PC-3 (cell line): ENCODE results near the gene HPSE2. TPM values are rescaled to one million over a fixed set of nuclear protein-coding genes. Genes with fewer than 3 reads are reported as not detected.

Source experiments
- ATAC-seq: fragments of 200-7000 bp; cut with Tn5 transposase; 2 replicates; pipeline ENCODE4 v1.9.1; 2020; ENCODE audit warnings: mild to moderate bottlenecking, moderate library complexity
- BruUV-seq: library from RNA; stranded (reverse); fragments of 400-500 nt; replicated peaks from 2 replicates; lab custom pipeline; 2021; lab: Mats Ljungman, UMichigan
- CTCF ChIA-PET: fragments of 300-600 bp; sonication (Branson Sonifier 250); formaldehyde crosslinking; loops from one replicate; lab custom pipeline; 2022; ENCODE audit warnings: antibody characterized with exemption; lab: Charles Lee
- POLR2A ChIA-PET: fragments of 300-600 bp; sonication (Branson Sonifier 250); formaldehyde crosslinking; loops from one replicate; lab custom pipeline; 2022; ENCODE audit warnings: antibody characterized with exemption; ENCODE audit not compliant: unreplicated experiment; lab: Charles Lee
- DNase-seq: peaks from one replicate; pipeline ENCODE4 v3.0.0-alpha.2; 2015
- H2AFZ ChIP-seq: fragments of 300-600 bp; sonication (generic); 2 replicates; pipeline ENCODE4 v1.6.0; 2016; ENCODE audit warnings: antibody characterized with exemption, low read length
- H3F3A ChIP-seq: fragments of 300-600 bp; sonication (generic); one replicate; pipeline ENCODE4 v1.6.0; 2017; ENCODE audit warnings: antibody characterized with exemption, low read length, control low read depth, mild to moderate bottlenecking; ENCODE audit not compliant: unreplicated experiment
- H3K27ac ChIP-seq: fragments of 300-600 bp; sonication (generic); 2 replicates; pipeline ENCODE4 v1.5.1; 2016; ENCODE audit warnings: mild to moderate bottlenecking, low read length
- H3K27me3 ChIP-seq: fragments of 300-600 bp; sonication (generic); 2 replicates; pipeline ENCODE4 v1.6.1; 2016; ENCODE audit warnings: low read length, mixed read lengths
- H3K36me3 ChIP-seq: fragments of 300-600 bp; sonication (generic); 2 replicates; pipeline ENCODE4 v1.6.1; 2016; ENCODE audit warnings: low read depth, mixed run types, low read length, mixed read lengths
- H3K4me1 ChIP-seq: fragments of 300-600 bp; sonication (generic); 2 replicates; pipeline ENCODE4 v1.5.1; 2016; ENCODE audit warnings: low read length; ENCODE audit not compliant: insufficient read depth
- H3K4me2 ChIP-seq: fragments of 300-600 bp; sonication (generic); 2 replicates; pipeline ENCODE4 v1.6.0; 2016; ENCODE audit warnings: low read length
- H3K4me3 ChIP-seq: fragments of 300-600 bp; sonication (generic); 2 replicates; pipeline ENCODE4 v1.5.1; 2016; ENCODE audit warnings: mild to moderate bottlenecking, low read length, mixed read lengths
- H3K79me2 ChIP-seq: fragments of 300-600 bp; sonication (generic); 2 replicates; pipeline ENCODE4 v1.6.1; 2017; ENCODE audit warnings: low read length, mixed read lengths
- H3K9ac ChIP-seq: fragments of 300-600 bp; sonication (generic); 2 replicates; pipeline ENCODE4 v1.6.0; 2016; ENCODE audit warnings: mild to moderate bottlenecking, low read length
- H3K9me2 ChIP-seq: fragments of 300-600 bp; sonication (generic); replicated peaks from 2 replicates; pipeline ENCODE4 v1.6.1; 2016; ENCODE audit warnings: mixed run types, low read length, mixed read lengths
- H3K9me3 ChIP-seq: fragments of 300-600 bp; sonication (generic); 2 replicates; pipeline ENCODE4 v1.6.1; 2016; ENCODE audit warnings: low read length, mixed read lengths
- H4K20me1 ChIP-seq: fragments of 300-600 bp; sonication (generic); 2 replicates; pipeline ENCODE4 v1.6.1; 2016; ENCODE audit warnings: low read length, mixed read lengths
- CTCF ChIP-seq: fragments of 300-600 bp; sonication (generic); conservative IDR thresholded peaks from 2 replicates; pipeline ENCODE4 v1.5.1; 2017; ENCODE audit warnings: antibody characterized with exemption, low read depth, mild to moderate bottlenecking, low read length
- EZH2 ChIP-seq: fragments of 300-600 bp; sonication (generic); IDR thresholded peaks from one replicate; pipeline ENCODE4 v1.6.1; 2017; ENCODE audit warnings: antibody characterized with exemption, mild to moderate bottlenecking, low read length; ENCODE audit not compliant: unreplicated experiment
- EZH2phosphoT487 ChIP-seq: fragments of 300-600 bp; sonication (generic); IDR thresholded peaks from 2 replicates; pipeline ENCODE4 v1.6.1; 2018; ENCODE audit warnings: mild to moderate bottlenecking, antibody characterized with exemption, low read length, borderline replicate concordance
- intact Hi-C: fragments of 100-400 bp; cut with micrococcal nuclease; formaldehyde crosslinking; loops from 2 replicates; pipeline ENCODE4 v1.9.0; 2023
- total RNA-seq: library from RNA; depleted of rRNA; stranded (reverse); fragments of >200 nt; gene quantifications from 2 replicates; pipeline ENCODE4 v1.2.3, GENCODE V29; 2014

Gene HPSE2
- total RNA-seq, 1 experiment from 2014 or later: 0.15 TPM

GRCh38 chr10:98878921-98879320 lies 356.7 kb downstream of the HPSE2 start:
- Histone ChIP-seq H3K4me3 (no peak overlapping the region), H3K27ac (no peak overlapping the region), H3K79me2 (no peaks in the 10 kb centered on the region), H2AFZ (no peak overlapping the region), H3K36me3 (no peaks in the 10 kb centered on the region), H3K9me3 (no peaks in the 10 kb centered on the region), H3K27me3 (0 out of 2 replicates have a peak, but pooled peaks cover 4% of the 10 kb centered on the region), H4K20me1 (no peaks in the 10 kb centered on the region), H3K9ac (no peak overlapping the region), H3F3A (no peaks in the 10 kb centered on the region), H3K4me1 (no peaks in the 10 kb centered on the region), H3K4me2 (no peak overlapping the region), H3K9me2 (no peaks in the 10 kb centered on the region)
- no peak for ATAC-seq
- intact Hi-C loops: no loop called here
- POLR2A ChIA-PET: no interaction called here
- BruUV-seq: no TSS peak
- CTCF ChIA-PET: no interaction called here
- TF ChIP-seq CTCF (no peak), EZH2 (no peak), EZH2phosphoT487 (no peak)
- DNase-seq: no peak

GRCh38 chr10:98878418-98878817 lies 357.2 kb downstream of the HPSE2 start:
- Histone ChIP-seq H3K79me2 (no peaks in the 10 kb centered on the region), H3F3A (no peaks in the 10 kb centered on the region), H3K36me3 (no peaks in the 10 kb centered on the region), H3K27me3 (0 out of 2 replicates have a peak, but pooled peaks cover 4% of the 10 kb centered on the region), H3K9ac (no peak overlapping the region), H3K9me2 (no peaks in the 10 kb centered on the region), H3K4me2 (no peak overlapping the region), H3K4me3 (no peak overlapping the region), H3K4me1 (no peaks in the 10 kb centered on the region), H4K20me1 (no peaks in the 10 kb centered on the region), H3K9me3 (no peaks in the 10 kb centered on the region), H3K27ac (no peak overlapping the region), H2AFZ (no peak overlapping the region)
- no peak for ATAC-seq
- CTCF ChIA-PET: no interaction called here
- POLR2A ChIA-PET: no interaction called here
- intact Hi-C loops: no loop called here
- TF ChIP-seq CTCF: no peak
- no peak for TF ChIP-seq EZH2phosphoT487
- no peak for TF ChIP-seq EZH2
- DNase-seq: no peak
- BruUV-seq: no TSS peak

GRCh38 chr10:98861962-98862361 lies 373.7 kb downstream of the HPSE2 start:
- H3K9me3 ChIP-seq: no peaks in the 10 kb centered on the region
- H3K9me2 ChIP-seq: no peaks in the 10 kb centered on the region
- no TSS peak for BruUV-seq
- no peak overlapping the region for H3K27ac ChIP-seq
- no peaks in the 10 kb centered on the region for H3K36me3 ChIP-seq
- no peak overlapping the region for H3K4me2 ChIP-seq
- CTCF ChIA-PET: no interaction called here
- H3F3A ChIP-seq: no peaks in the 10 kb centered on the region
- intact Hi-C loops: no loop called here
- ATAC-seq: no peak
- DNase-seq: no peak
- no peak overlapping the region for H2AFZ ChIP-seq
- H3K4me3 ChIP-seq: no peak overlapping the region
- no peaks in the 10 kb centered on the region; the same call in 1 of the 2 replicates for H3K27me3 ChIP-seq
- POLR2A ChIA-PET: no interaction called here
- no peak for TF ChIP-seq CTCF
- no peak for TF ChIP-seq EZH2phosphoT487
- TF ChIP-seq EZH2: no peak
- no peaks in the 10 kb centered on the region for H3K4me1 ChIP-seq
- no peaks in the 10 kb centered on the region for H3K79me2 ChIP-seq
- H3K9ac ChIP-seq: no peak overlapping the region
- H4K20me1 ChIP-seq: no peaks in the 10 kb centered on the region
